ENCODE measurements around the gene SMAD2. TPM values are rescaled to one million over a fixed set of nuclear protein-coding genes. Genes with fewer than 3 reads are reported as not detected.

The SMAD2 gene
- total RNA-seq, 1 donor from 2014 or later = 76.6 TPM

GRCh38 chr18:47882641-47883040 lies 47.8 kb downstream of the SMAD2 start:
- H3K36me3 ChIP-seq (ENCODE audit: control insufficient read depth, insufficient read depth, low read length) = peaks cover 3% of the 10 kb centered on the region
- FAIRE-seq (no peak), DNase-seq (ENCODE audit: low read depth) (peak; percentile 23)
- no peak for TF ChIP-seq CTCF (IDR thresholded peaks at IDR 0.05; ENCODE audit: insufficient read depth, low read length, severe bottlenecking)
- no peaks in the 10 kb centered on the region for H3K27me3 ChIP-seq (ENCODE audit: control insufficient read depth, insufficient read depth, low read length)
- H3K4me3 ChIP-seq (ENCODE audit: low read depth, low read length) = no peak overlapping the region

GRCh38 chr18:47881752-47882455 lies 48.6 kb downstream of the SMAD2 start:
- FAIRE-seq (no peak), DNase-seq (ENCODE audit: low read depth) (peak; percentile 76)
- peaks cover 3% of the 10 kb centered on the region for H3K36me3 ChIP-seq (ENCODE audit: control insufficient read depth, insufficient read depth, low read length)
- no peaks in the 10 kb centered on the region for H3K27me3 ChIP-seq (ENCODE audit: control insufficient read depth, insufficient read depth, low read length)
- TF ChIP-seq CTCF (IDR thresholded peaks at IDR 0.05; ENCODE audit: insufficient read depth, low read length, severe bottlenecking) = no peak
- H3K4me3 ChIP-seq (ENCODE audit: low read depth, low read length) = no peak overlapping the region

- H3K4me3 ChIP-seq (ENCODE audit: low read depth, low read length) = no peak overlapping the region
- H3K36me3 ChIP-seq (ENCODE audit: control insufficient read depth, insufficient read depth, low read length) = peaks cover 3% of the 10 kb centered on the region
- no peak for DNase-seq (ENCODE audit: low read depth)
- no peak for FAIRE-seq
- no peak for TF ChIP-seq CTCF (IDR thresholded peaks at IDR 0.05; ENCODE audit: insufficient read depth, low read length, severe bottlenecking)
- H3K27me3 ChIP-seq (ENCODE audit: control insufficient read depth, insufficient read depth, low read length) = no peaks in the 10 kb centered on the region
These were observed 49.4 kb downstream of the SMAD2 start for GRCh38 chr18:47881042-47881441.

- no peak for TF ChIP-seq CTCF (IDR thresholded peaks at IDR 0.05; ENCODE audit: insufficient read depth, low read length, severe bottlenecking)
- H3K4me3 ChIP-seq (ENCODE audit: low read depth, low read length) = no peak overlapping the region
- no peak for FAIRE-seq
- no peaks in the 10 kb centered on the region for H3K27me3 ChIP-seq (ENCODE audit: control insufficient read depth, insufficient read depth, low read length)
- peaks cover 3% of the 10 kb centered on the region for H3K36me3 ChIP-seq (ENCODE audit: control insufficient read depth, insufficient read depth, low read length)
- DNase-seq (ENCODE audit: low read depth) = no peak
These were observed 52.6 kb downstream of the SMAD2 start for GRCh38 chr18:47877892-47878291.

GRCh38 chr18:47876813-47877212 lies 53.6 kb downstream of the SMAD2 start:
- H3K27me3 ChIP-seq (ENCODE audit: control insufficient read depth, insufficient read depth, low read length) = no peaks in the 10 kb centered on the region
- DNase-seq (ENCODE audit: low read depth) = no peak
- H3K36me3 ChIP-seq (ENCODE audit: control insufficient read depth, insufficient read depth, low read length) = peaks cover 3% of the 10 kb centered on the region
- no peak for TF ChIP-seq CTCF (IDR thresholded peaks at IDR 0.05; ENCODE audit: insufficient read depth, low read length, severe bottlenecking)
- FAIRE-seq = no peak
- no peak overlapping the region for H3K4me3 ChIP-seq (ENCODE audit: low read depth, low read length)

- FAIRE-seq (no peak), DNase-seq (ENCODE audit: low read depth) (no peak)
- TF ChIP-seq CTCF (IDR thresholded peaks at IDR 0.05; ENCODE audit: insufficient read depth, low read length, severe bottlenecking) = no peak
- H3K36me3 ChIP-seq (ENCODE audit: control insufficient read depth, insufficient read depth, low read length) = peaks cover 1% of the 10 kb centered on the region
- H3K4me3 ChIP-seq (ENCODE audit: low read depth, low read length) = no peak overlapping the region
- H3K27me3 ChIP-seq (ENCODE audit: control insufficient read depth, insufficient read depth, low read length) = no peaks in the 10 kb centered on the region
These were observed 56.8 kb downstream of the SMAD2 start for GRCh38 chr18:47873625-47874024.

Measured in bronchial epithelial cell (primary cell).